GM23248 (cell line): Measurements from ENCODE around the gene AGO4. TPM values are rescaled to one million over a fixed set of nuclear protein-coding genes. Genes with fewer than 3 reads are reported as not detected.
"Not testable (repeated sequence)": the region's sequence is repeated elsewhere in the genome, so short reads cannot be mapped to it uniquely, and the experiment has no call there.

Experiments
- DNase-seq: peaks from one replicate; pipeline ENCODE4 v3.0.0-alpha.2; 2015
- H2AFZ ChIP-seq: fragments of 200-600 bp; sonication (generic); 2 replicates; pipeline ENCODE4 v1.6.1; 2016; ENCODE audit warnings: antibody characterized with exemption
- H3F3A ChIP-seq: fragments of 200-600 bp; sonication (generic); 2 replicates; pipeline ENCODE4 v1.6.1; 2016; ENCODE audit warnings: mild to moderate bottlenecking, antibody characterized with exemption, mixed run types; ENCODE audit not compliant: insufficient read depth
- H3K27ac ChIP-seq: fragments of 200-600 bp; sonication (generic); 2 replicates; pipeline ENCODE4 v1.5.1; 2016; ENCODE audit warnings: mild to moderate bottlenecking
- H3K27me3 ChIP-seq: fragments of 200-600 bp; sonication (generic); replicated peaks from 2 replicates; pipeline ENCODE4 v1.6.1; 2016; ENCODE audit warnings: mild to moderate bottlenecking; ENCODE audit not compliant: insufficient read depth
- H3K36me3 ChIP-seq: fragments of 200-600 bp; sonication (generic); 2 replicates; pipeline ENCODE4 v1.6.1; 2016; ENCODE audit warnings: low read depth, mild to moderate bottlenecking
- H3K4me1 ChIP-seq: fragments of 200-600 bp; sonication (generic); 2 replicates; pipeline ENCODE4 v1.6.1; 2016; ENCODE audit warnings: mild to moderate bottlenecking; ENCODE audit not compliant: insufficient read depth
- H3K4me2 ChIP-seq: fragments of 200-600 bp; sonication (generic); one replicate; pipeline ENCODE4 v1.6.1; 2016; ENCODE audit warnings: mild to moderate bottlenecking; ENCODE audit not compliant: unreplicated experiment
- H3K4me3 ChIP-seq: fragments of 200-600 bp; sonication (generic); 2 replicates; pipeline ENCODE4 v1.5.1; 2016; ENCODE audit warnings: mild to moderate bottlenecking
- H3K79me2 ChIP-seq: fragments of 200-600 bp; sonication (generic); 2 replicates; pipeline ENCODE4 v1.6.1; 2016; ENCODE audit warnings: mild to moderate bottlenecking; ENCODE audit not compliant: insufficient read depth
- H3K9ac ChIP-seq: fragments of 200-600 bp; sonication (generic); 2 replicates; pipeline ENCODE4 v1.6.1; 2016; ENCODE audit warnings: mild to moderate bottlenecking
- H3K9me2 ChIP-seq: fragments of 200-600 bp; sonication (generic); 2 replicates; pipeline ENCODE4 v1.6.1; 2016; ENCODE audit warnings: mixed run types, mild to moderate bottlenecking, moderate library complexity; ENCODE audit not compliant: insufficient read depth
- H3K9me3 ChIP-seq: fragments of 200-600 bp; sonication (generic); one replicate; pipeline ENCODE4 v1.6.1; 2017; ENCODE audit warnings: low read depth
- H4K20me1 ChIP-seq: fragments of 200-600 bp; sonication (generic); 2 replicates; pipeline ENCODE4 v1.6.0; 2016; ENCODE audit not compliant: insufficient read depth
- EZH2 ChIP-seq: fragments of 200-600 bp; sonication (generic); IDR thresholded peaks from 2 replicates; pipeline ENCODE4 v1.6.1; 2018; ENCODE audit warnings: antibody characterized with exemption, mild to moderate bottlenecking; ENCODE audit not compliant: insufficient read depth, poor library complexity, severe bottlenecking
- EZH2phosphoT487 ChIP-seq: fragments of 200-600 bp; sonication (generic); IDR thresholded peaks from 2 replicates; pipeline ENCODE4 v1.6.1; 2018; ENCODE audit warnings: antibody characterized with exemption, moderate library complexity, mild to moderate bottlenecking, low read depth; ENCODE audit not compliant: insufficient read depth
- WGBS, 2 experiments: methylation state at CpG; one replicate each; pipeline ENCODE4 v1.1.6; 2015 to 2017; ENCODE audit warnings: low lambda C conversion rate in 2 of 2, low coverage in 1 of 2; ENCODE audit errors: missing lambda C conversion rate in 2 of 2; 5-methylcytosine and 5-hydroxymethylcytosine counted together
- in situ Hi-C: fragments of 300-500 bp; cut with MboI; formaldehyde crosslinking; loops from 2 replicates; pipeline ENCODE4 v1.15.0; 2020
- polyA plus RNA-seq: library from polyadenylated mRNA; unstranded; fragments of >200 nt; fragmentation: Nextera tagmentation; extraction: Ambion mirVana; gene quantifications from 2 replicates; pipeline ENCODE4 v1.2.1, GENCODE V29; 2016
- total RNA-seq: library from RNA; depleted of rRNA; stranded (reverse); fragments of >200 nt; shearing (Covaris generic); gene quantifications from 2 replicates; pipeline ENCODE4 v1.2.3, GENCODE V29; 2014

AGO4 gene
- total and polyA plus RNA-seq, 2 experiments from 2014 or later = 4.4 to 6.4 TPM

GRCh38 chr1:35863136-35863535 is 55.3 kb downstream of the AGO4 start:
- no peak overlapping the region for H3K4me3 ChIP-seq
- no peak overlapping the region for H3K9ac ChIP-seq
- no peaks in the 10 kb centered on the region for H3F3A ChIP-seq
- H3K4me1 ChIP-seq = no peaks in the 10 kb centered on the region
- no peak for DNase-seq
- no peaks in the 10 kb centered on the region for H4K20me1 ChIP-seq
- no peak overlapping the region for H3K27ac ChIP-seq
- no peaks in the 10 kb centered on the region for H3K27me3 ChIP-seq
- in situ Hi-C loops = no loop called here
- H3K9me2 ChIP-seq = no peaks in the 10 kb centered on the region
- no peak overlapping the region for H3K4me2 ChIP-seq
- no peaks in the 10 kb centered on the region for H3K79me2 ChIP-seq
- WGBS, 2 experiments = 89 to 93% methylated on average over 1 of the region's 1 CpG
- no peak overlapping the region for H2AFZ ChIP-seq
- no peaks in the 10 kb centered on the region for H3K36me3 ChIP-seq
- H3K9me3 ChIP-seq = no peaks in the 10 kb centered on the region
- TF ChIP-seq EZH2phosphoT487 (no peak), EZH2 (no peak)

- H3K9ac ChIP-seq = no peak overlapping the region
- H3F3A ChIP-seq = no peaks in the 10 kb centered on the region
- H3K4me1 ChIP-seq = no peaks in the 10 kb centered on the region
- H3K27me3 ChIP-seq = no peaks in the 10 kb centered on the region
- no peak overlapping the region for H3K27ac ChIP-seq
- WGBS, 2 experiments = 41 to 54% methylated on average over 3 of the region's 3 CpGs
- no peaks in the 10 kb centered on the region for H4K20me1 ChIP-seq
- no peak overlapping the region for H2AFZ ChIP-seq
- no peak for DNase-seq
- H3K79me2 ChIP-seq = no peaks in the 10 kb centered on the region
- H3K9me2 ChIP-seq = no peaks in the 10 kb centered on the region
- in situ Hi-C loops = no loop called here
- no peaks in the 10 kb centered on the region for H3K36me3 ChIP-seq
- H3K9me3 ChIP-seq = no peaks in the 10 kb centered on the region
- no peak overlapping the region for H3K4me2 ChIP-seq
- TF ChIP-seq EZH2 (no peak), EZH2phosphoT487 (no peak)
- no peak overlapping the region for H3K4me3 ChIP-seq
Observed at GRCh38 chr1:35863881-35864625, 56.2 kb downstream of the AGO4 start.

GRCh38 chr1:35864813-35865212 is 57.0 kb downstream of the AGO4 start:
- no peaks in the 10 kb centered on the region for H3K9me3 ChIP-seq
- no peak overlapping the region for H3K4me2 ChIP-seq
- H3K27me3 ChIP-seq = no peaks in the 10 kb centered on the region
- TF ChIP-seq EZH2phosphoT487 (no peak), EZH2 (no peak)
- WGBS, 2 experiments = 68 to 73% methylated on average over 5 of the region's 5 CpGs
- H3K9me2 ChIP-seq = no peaks in the 10 kb centered on the region
- no peaks in the 10 kb centered on the region for H3K4me1 ChIP-seq
- H3K36me3 ChIP-seq = no peaks in the 10 kb centered on the region
- no peak overlapping the region for H3K27ac ChIP-seq
- no peak for DNase-seq
- no peak overlapping the region for H2AFZ ChIP-seq
- no peaks in the 10 kb centered on the region for H3F3A ChIP-seq
- no peaks in the 10 kb centered on the region for H3K79me2 ChIP-seq
- in situ Hi-C loops = no loop called here
- H3K4me3 ChIP-seq = no peak overlapping the region
- H4K20me1 ChIP-seq = no peaks in the 10 kb centered on the region
- H3K9ac ChIP-seq = no peak overlapping the region

GRCh38 chr1:35866991-35867390 is 59.2 kb downstream of the AGO4 start:
- H3K4me1 ChIP-seq = no peaks in the 10 kb centered on the region
- 74 to 77% methylated on average over 3 of the region's 3 CpGs for WGBS, 2 experiments
- no peak for DNase-seq
- no peak overlapping the region for H3K9ac ChIP-seq
- H3K27ac ChIP-seq = no peak overlapping the region
- no peaks in the 10 kb centered on the region for H3K9me3 ChIP-seq
- TF ChIP-seq EZH2phosphoT487 = no peak
- no peak for TF ChIP-seq EZH2
- H3K9me2 ChIP-seq = no peaks in the 10 kb centered on the region
- no peaks in the 10 kb centered on the region for H3K36me3 ChIP-seq
- no peaks in the 10 kb centered on the region for H4K20me1 ChIP-seq
- H3K4me3 ChIP-seq = no peak overlapping the region
- H3K79me2 ChIP-seq = no peaks in the 10 kb centered on the region
- in situ Hi-C loops = no loop called here
- no peaks in the 10 kb centered on the region for H3K27me3 ChIP-seq
- no peaks in the 10 kb centered on the region for H3F3A ChIP-seq
- H3K4me2 ChIP-seq = no peak overlapping the region
- H2AFZ ChIP-seq = no peak overlapping the region

- H3K4me1 ChIP-seq, DNase-seq, H2AFZ ChIP-seq, H3K4me2 ChIP-seq, H3F3A ChIP-seq, H3K79me2 ChIP-seq, in situ Hi-C loops, H3K9me2 ChIP-seq, H3K36me3 ChIP-seq, H3K4me3 ChIP-seq, H3K27me3 ChIP-seq, H3K9ac ChIP-seq, H3K27ac ChIP-seq, H4K20me1 ChIP-seq, H3K9me3 ChIP-seq: not testable (repeated sequence)
- WGBS, 2 experiments = 85 to 88% methylated on average over 29 to 34 of the region's 34 CpGs
Observed at GRCh38 chr1:35869245-35869950, 61.6 kb downstream of the AGO4 start.
